Measurements from ENCODE around the gene SIDT1. TPM values are rescaled to one million over a fixed set of nuclear protein-coding genes. Genes with fewer than 3 reads are reported as not detected.

Gene SIDT1
- total and polyA plus RNA-seq, 2 donors (not counting 1 experiment from before 2014, with no cell fraction given): 0.01 TPM; not detected in 1

DNA sequence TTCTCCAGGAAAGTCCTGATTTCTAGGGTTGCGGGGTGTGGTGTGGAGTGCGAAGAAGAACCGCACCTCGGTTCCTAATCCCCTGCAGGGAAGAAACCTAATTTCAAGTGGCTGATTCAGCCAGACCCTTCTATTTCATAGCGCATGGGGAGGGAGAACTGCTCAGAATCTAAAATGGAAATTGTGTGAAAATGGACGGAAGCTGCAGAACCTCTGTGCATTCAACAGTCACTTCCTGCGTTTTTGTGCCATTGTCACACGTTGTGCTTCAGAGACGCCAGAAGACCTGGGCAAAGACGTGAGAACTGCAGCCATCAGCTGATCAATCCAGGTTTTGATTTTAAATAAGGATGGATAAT lies 1.2 kb downstream of the SIDT1 start:
- Histone ChIP-seq H3K36me3 (ENCODE audit: control insufficient read depth, insufficient read depth, low read length) (no peaks in the 10 kb centered on the region), H3K4me3 (replicated peaks in 1 of 4; ENCODE audit: control extremely low read depth in 1 of 4, insufficient read depth in 1 of 4, low read depth in 3 of 4, low read length in 4 of 4) (peak overlapping the region in 2 of 4 experiments; percentile 48 to 54), H3K27me3 (ENCODE audit: control insufficient read depth, insufficient read depth, low read length) (peaks cover 46% of the 10 kb centered on the region)

DNA sequence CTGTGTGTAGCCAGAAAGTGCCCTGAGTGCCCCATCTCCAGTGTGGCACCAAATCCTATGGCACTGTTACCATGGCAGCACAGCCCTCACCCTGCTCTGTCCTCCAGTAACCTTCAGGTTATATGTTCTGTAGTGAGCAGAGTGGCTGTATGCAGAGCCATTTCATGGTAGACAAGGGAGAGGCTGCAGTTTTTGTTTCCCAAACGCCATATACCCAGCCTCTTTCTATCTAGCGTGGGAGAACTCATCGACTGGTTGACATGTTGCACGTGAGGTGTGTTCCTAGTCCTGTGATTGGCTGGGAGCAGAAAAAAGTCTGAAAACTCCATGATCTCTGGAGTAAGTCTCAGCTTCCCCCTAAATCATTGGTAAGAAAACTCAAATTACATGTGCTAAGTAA lies 2.0 kb downstream of the SIDT1 start:
- H3K4me1 ChIP-seq (ENCODE audit: control insufficient read depth, extremely low read depth, insufficient read depth, low read length): peaks cover 4% of the 10 kb centered on the region
- H3K79me2 ChIP-seq (ENCODE audit: control insufficient read depth, insufficient read depth, low read length): no peaks in the 10 kb centered on the region
- no peaks in the 10 kb centered on the region for H3K36me3 ChIP-seq (ENCODE audit: control insufficient read depth, insufficient read depth, low read length)
- H2AFZ ChIP-seq (ENCODE audit: low read length): no peak overlapping the region
- no peaks in the 10 kb centered on the region for H4K20me1 ChIP-seq (ENCODE audit: control insufficient read depth, extremely low read depth, insufficient read depth, low read length)
- peaks cover 42% of the 10 kb centered on the region for H3K27me3 ChIP-seq (ENCODE audit: control insufficient read depth, insufficient read depth, low read length)
- TF ChIP-seq EZH2 (IDR thresholded peaks at IDR 0.05; ENCODE audit: low read length, missing control alignments): no peak
- TF ChIP-seq, protein P1, sequence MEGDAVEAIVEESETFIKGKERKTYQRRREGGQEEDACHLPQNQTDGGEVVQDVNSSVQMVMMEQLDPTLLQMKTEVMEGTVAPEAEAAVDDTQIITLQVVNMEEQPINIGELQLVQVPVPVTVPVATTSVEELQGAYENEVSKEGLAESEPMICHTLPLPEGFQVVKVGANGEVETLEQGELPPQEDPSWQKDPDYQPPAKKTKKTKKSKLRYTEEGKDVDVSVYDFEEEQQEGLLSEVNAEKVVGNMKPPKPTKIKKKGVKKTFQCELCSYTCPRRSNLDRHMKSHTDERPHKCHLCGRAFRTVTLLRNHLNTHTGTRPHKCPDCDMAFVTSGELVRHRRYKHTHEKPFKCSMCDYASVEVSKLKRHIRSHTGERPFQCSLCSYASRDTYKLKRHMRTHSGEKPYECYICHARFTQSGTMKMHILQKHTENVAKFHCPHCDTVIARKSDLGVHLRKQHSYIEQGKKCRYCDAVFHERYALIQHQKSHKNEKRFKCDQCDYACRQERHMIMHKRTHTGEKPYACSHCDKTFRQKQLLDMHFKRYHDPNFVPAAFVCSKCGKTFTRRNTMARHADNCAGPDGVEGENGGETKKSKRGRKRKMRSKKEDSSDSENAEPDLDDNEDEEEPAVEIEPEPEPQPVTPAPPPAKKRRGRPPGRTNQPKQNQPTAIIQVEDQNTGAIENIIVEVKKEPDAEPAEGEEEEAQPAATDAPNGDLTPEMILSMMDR (conservative IDR thresholded peaks at IDR 0.05 in 1 of 2, IDR thresholded peaks at IDR 0.05 in 1 of 2; ENCODE audit: low read depth in 1 of 2, low read length in 2 of 2): no peak
- no peak overlapping the region for H3K4me2 ChIP-seq (ENCODE audit: extremely low read depth, insufficient read depth, low read length)
- DNase-seq (ENCODE audit: low read depth in 2 of 2): no peak
- no peak overlapping the region for H3K9ac ChIP-seq (ENCODE audit: insufficient read depth, low read length)
- no peaks in the 10 kb centered on the region for H3K9me3 ChIP-seq (ENCODE audit: control insufficient read depth, insufficient read depth, low read depth, low read length)
- no peak overlapping the region for H3K4me3 ChIP-seq (replicated peaks in 1 of 4; ENCODE audit: control extremely low read depth in 1 of 4, insufficient read depth in 1 of 4, low read depth in 3 of 4, low read length in 4 of 4)
- H3K27ac ChIP-seq (ENCODE audit: insufficient read depth, low read length): no peak overlapping the region

More for the DNA sequence above, 1.2 kb downstream of the SIDT1 start:
- DNase-seq (ENCODE audit: low read depth in 2 of 2): no peak
- Histone ChIP-seq H3K4me1 (ENCODE audit: control insufficient read depth, extremely low read depth, insufficient read depth, low read length) (peaks cover 4% of the 10 kb centered on the region), H3K4me2 (ENCODE audit: extremely low read depth, insufficient read depth, low read length) (peak overlapping the region; percentile 69), H3K9me3 (ENCODE audit: control insufficient read depth, insufficient read depth, low read depth, low read length) (no peaks in the 10 kb centered on the region), H3K27ac (ENCODE audit: insufficient read depth, low read length) (no peak overlapping the region), H3K79me2 (ENCODE audit: control insufficient read depth, insufficient read depth, low read length) (no peaks in the 10 kb centered on the region), H4K20me1 (ENCODE audit: control insufficient read depth, extremely low read depth, insufficient read depth, low read length) (no peaks in the 10 kb centered on the region), H3K9ac (ENCODE audit: insufficient read depth, low read length) (no peak overlapping the region), H2AFZ (ENCODE audit: low read length) (no peak overlapping the region)
- TF ChIP-seq, protein P1 (conservative IDR thresholded peaks at IDR 0.05 in 1 of 2, IDR thresholded peaks at IDR 0.05 in 1 of 2; ENCODE audit: low read depth in 1 of 2, low read length in 2 of 2): no peak
- TF ChIP-seq EZH2 (IDR thresholded peaks at IDR 0.05; ENCODE audit: low read length, missing control alignments): peak; percentile 20

DNA sequence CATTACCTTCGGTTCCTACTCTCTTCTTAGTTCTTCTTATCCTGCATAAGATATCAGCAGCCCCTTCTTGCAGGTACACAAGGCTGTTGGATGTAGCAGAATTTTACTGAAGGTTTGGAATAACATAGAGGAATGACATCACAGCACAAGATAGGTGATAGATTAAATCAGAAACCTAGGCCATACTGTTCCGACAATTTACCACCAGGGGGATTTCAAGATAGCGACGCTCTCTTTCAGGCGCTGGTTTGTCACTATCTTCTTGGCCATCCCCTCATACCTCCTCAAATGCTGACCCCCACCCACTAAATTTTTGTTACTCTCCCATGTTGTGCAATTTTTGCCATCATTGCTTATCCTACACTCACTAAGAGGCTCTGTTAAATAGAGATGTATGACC lies 3.5 kb downstream of the SIDT1 start:
- H3K9ac ChIP-seq (ENCODE audit: insufficient read depth, low read length): no peak overlapping the region
- no peaks in the 10 kb centered on the region for H3K36me3 ChIP-seq (ENCODE audit: control insufficient read depth, insufficient read depth, low read length)
- no peak overlapping the region for H3K4me3 ChIP-seq (replicated peaks in 1 of 4; ENCODE audit: control extremely low read depth in 1 of 4, insufficient read depth in 1 of 4, low read depth in 3 of 4, low read length in 4 of 4)
- H2AFZ ChIP-seq (ENCODE audit: low read length): no peak overlapping the region
- DNase-seq (ENCODE audit: low read depth in 2 of 2): no peak
- H3K27me3 ChIP-seq (ENCODE audit: control insufficient read depth, insufficient read depth, low read length): peaks cover 36% of the 10 kb centered on the region
- H3K4me1 ChIP-seq (ENCODE audit: control insufficient read depth, extremely low read depth, insufficient read depth, low read length): peaks cover 4% of the 10 kb centered on the region
- H3K79me2 ChIP-seq (ENCODE audit: control insufficient read depth, insufficient read depth, low read length): no peaks in the 10 kb centered on the region
- H3K4me2 ChIP-seq (ENCODE audit: extremely low read depth, insufficient read depth, low read length): no peak overlapping the region
- no peaks in the 10 kb centered on the region for H3K9me3 ChIP-seq (ENCODE audit: control insufficient read depth, insufficient read depth, low read depth, low read length)
- H4K20me1 ChIP-seq (ENCODE audit: control insufficient read depth, extremely low read depth, insufficient read depth, low read length): no peaks in the 10 kb centered on the region
- H3K27ac ChIP-seq (ENCODE audit: insufficient read depth, low read length): no peak overlapping the region
- TF ChIP-seq, protein P1 (conservative IDR thresholded peaks at IDR 0.05 in 1 of 2, IDR thresholded peaks at IDR 0.05 in 1 of 2; ENCODE audit: low read depth in 1 of 2, low read length in 2 of 2): peak in 1 of 2 donors; percentile 25
- no peak for TF ChIP-seq EZH2 (IDR thresholded peaks at IDR 0.05; ENCODE audit: low read length, missing control alignments)

Data from fibroblast of lung (primary cell).